Smooth muscle cell (in vitro differentiated cells): ENCODE results near the gene FOXP1. TPM values are rescaled to one million over a fixed set of nuclear protein-coding genes. Genes with fewer than 3 reads are reported as not detected.

Experiments used
- DNase-seq: peaks from one replicate; lab custom pipeline; 2025; ENCODE audit not compliant: unreplicated experiment; lab: John Stamatoyannopoulos, UW
- H2AFZ ChIP-seq: fragments of 200-600 bp; sonication (generic); 2 replicates; pipeline ENCODE4 v1.6.0; 2016; ENCODE audit warnings: antibody characterized with exemption, low read depth, mild to moderate bottlenecking
- H3F3A ChIP-seq: fragments of 200-600 bp; sonication (generic); 2 replicates; pipeline ENCODE4 v1.6.0; 2017; ENCODE audit warnings: antibody characterized with exemption, low read depth
- H3K27ac ChIP-seq: fragments of 200-600 bp; sonication (generic); 2 replicates; pipeline ENCODE4 v1.5.1; 2016; ENCODE audit warnings: low read depth, mild to moderate bottlenecking
- H3K27me3 ChIP-seq: fragments of 200-600 bp; sonication (generic); 2 replicates; pipeline ENCODE4 v1.6.1; 2016; ENCODE audit warnings: low read depth, mild to moderate bottlenecking
- H3K36me3 ChIP-seq: fragments of 200-600 bp; sonication (generic); 2 replicates; pipeline ENCODE4 v1.5.1; 2016; ENCODE audit warnings: low read depth
- H3K4me1 ChIP-seq: fragments of 200-600 bp; sonication (generic); 2 replicates; pipeline ENCODE4 v1.5.1; 2016; ENCODE audit warnings: low read depth
- H3K4me2 ChIP-seq: fragments of 200-600 bp; sonication (generic); 2 replicates; pipeline ENCODE4 v1.6.0; 2016; ENCODE audit warnings: mild to moderate bottlenecking
- H3K4me3 ChIP-seq: fragments of 200-600 bp; sonication (generic); 2 replicates; pipeline ENCODE4 v1.5.1; 2016; ENCODE audit warnings: mild to moderate bottlenecking
- H3K79me2 ChIP-seq: fragments of 200-600 bp; sonication (generic); 2 replicates; pipeline ENCODE4 v1.6.0; 2016; ENCODE audit warnings: low read depth, mild to moderate bottlenecking
- H3K9ac ChIP-seq: fragments of 200-600 bp; sonication (generic); 2 replicates; pipeline ENCODE4 v1.6.0; 2016; ENCODE audit warnings: low read depth
- H3K9me3 ChIP-seq: fragments of 200-600 bp; sonication (generic); replicated peaks from 2 replicates; pipeline ENCODE4 v1.5.1; 2016; ENCODE audit warnings: low read depth
- H4K20me1 ChIP-seq: fragments of 200-600 bp; sonication (generic); 2 replicates; pipeline ENCODE4 v1.6.0; 2016; ENCODE audit warnings: low read depth
- CTCF ChIP-seq: fragments of 200-600 bp; sonication (generic); IDR thresholded peaks from 2 replicates; pipeline ENCODE4 v1.5.1; 2017; ENCODE audit warnings: borderline replicate concordance, mild to moderate bottlenecking, antibody characterized with exemption; ENCODE audit not compliant: insufficient read depth, poor library complexity, severe bottlenecking
- WGBS: methylation state at CpG from one replicate; pipeline ENCODE4 v1.1.7; 2016; ENCODE audit warnings: low lambda C conversion rate; 5-methylcytosine and 5-hydroxymethylcytosine counted together
- polyA plus RNA-seq: library from polyadenylated mRNA; unstranded; fragments of >200 nt; fragmentation: Nextera tagmentation; extraction: Ambion mirVana; gene quantifications from 2 replicates; pipeline ENCODE4 v1.2.1, GENCODE V29; 2016
- total RNA-seq: library from RNA; depleted of rRNA; stranded (reverse); fragments of >200 nt; gene quantifications from 2 replicates; pipeline ENCODE4 v1.2.3, GENCODE V29; 2014

Gene FOXP1
- total and polyA plus RNA-seq, 2 experiments from 2014 or later = 40.9 to 68.0 TPM

- H3K79me2 ChIP-seq = peaks cover 10% of the 10 kb centered on the region
- H3K9ac ChIP-seq = no peak overlapping the region
- peaks cover 20% of the 10 kb centered on the region for H3K4me1 ChIP-seq
- no peak overlapping the region for H3K27ac ChIP-seq
- H3K27me3 ChIP-seq = no peaks in the 10 kb centered on the region
- no peak for DNase-seq
- no peaks in the 10 kb centered on the region for H4K20me1 ChIP-seq
- no peaks in the 10 kb centered on the region for H3K9me3 ChIP-seq
- no peak overlapping the region for H3K4me3 ChIP-seq
- H3F3A ChIP-seq = peaks cover 6% of the 10 kb centered on the region
- no peak overlapping the region for H3K4me2 ChIP-seq
- H3K36me3 ChIP-seq = peaks cover 5% of the 10 kb centered on the region
- TF ChIP-seq CTCF = no peak
- H2AFZ ChIP-seq = no peak overlapping the region
- 86% methylated on average over 9 of the region's 9 CpGs for WGBS
These were observed 90.4 kb downstream of the FOXP1 start for GRCh38 chr3:71492974-71493771.

GRCh38 chr3:71492566-71492965 lies 91.0 kb downstream of the FOXP1 start:
- H3K36me3 ChIP-seq = peaks cover 5% of the 10 kb centered on the region
- TF ChIP-seq CTCF = no peak
- H3K4me3 ChIP-seq = no peak overlapping the region
- no peaks in the 10 kb centered on the region for H4K20me1 ChIP-seq
- DNase-seq = no peak
- peaks cover 13% of the 10 kb centered on the region for H3K79me2 ChIP-seq
- no peak overlapping the region for H3K4me2 ChIP-seq
- no peak overlapping the region for H2AFZ ChIP-seq
- no peaks in the 10 kb centered on the region for H3K9me3 ChIP-seq
- H3K9ac ChIP-seq = no peak overlapping the region
- no peak overlapping the region for H3K27ac ChIP-seq
- peaks cover 14% of the 10 kb centered on the region for H3K4me1 ChIP-seq
- H3F3A ChIP-seq = peaks cover 5% of the 10 kb centered on the region
- no peaks in the 10 kb centered on the region for H3K27me3 ChIP-seq

- 75% methylated on average over 9 of the region's 9 CpGs for WGBS
- no peaks in the 10 kb centered on the region for H3K9me3 ChIP-seq
- no peaks in the 10 kb centered on the region for H3F3A ChIP-seq
- no peak overlapping the region for H2AFZ ChIP-seq
- H3K9ac ChIP-seq = no peak overlapping the region
- H3K36me3 ChIP-seq = peaks cover 5% of the 10 kb centered on the region
- TF ChIP-seq CTCF = no peak
- no peak overlapping the region for H3K27ac ChIP-seq
- H4K20me1 ChIP-seq = no peaks in the 10 kb centered on the region
- no peak overlapping the region for H3K4me2 ChIP-seq
- H3K79me2 ChIP-seq = peaks cover 19% of the 10 kb centered on the region
- no peak for DNase-seq
- H3K4me3 ChIP-seq = no peak overlapping the region
- peaks cover 4% of the 10 kb centered on the region for H3K4me1 ChIP-seq
- H3K27me3 ChIP-seq = no peaks in the 10 kb centered on the region
These were observed 92.3 kb downstream of the FOXP1 start for GRCh38 chr3:71491154-71491752.
